ENCODE measurements around the gene PLGRKT. TPM values are rescaled to one million over a fixed set of nuclear protein-coding genes. Genes with fewer than 3 reads are reported as not detected.

PLGRKT gene
- total RNA-seq, 2 experiments from 2014 or later = 10.4 to 26.1 TPM

DNA sequence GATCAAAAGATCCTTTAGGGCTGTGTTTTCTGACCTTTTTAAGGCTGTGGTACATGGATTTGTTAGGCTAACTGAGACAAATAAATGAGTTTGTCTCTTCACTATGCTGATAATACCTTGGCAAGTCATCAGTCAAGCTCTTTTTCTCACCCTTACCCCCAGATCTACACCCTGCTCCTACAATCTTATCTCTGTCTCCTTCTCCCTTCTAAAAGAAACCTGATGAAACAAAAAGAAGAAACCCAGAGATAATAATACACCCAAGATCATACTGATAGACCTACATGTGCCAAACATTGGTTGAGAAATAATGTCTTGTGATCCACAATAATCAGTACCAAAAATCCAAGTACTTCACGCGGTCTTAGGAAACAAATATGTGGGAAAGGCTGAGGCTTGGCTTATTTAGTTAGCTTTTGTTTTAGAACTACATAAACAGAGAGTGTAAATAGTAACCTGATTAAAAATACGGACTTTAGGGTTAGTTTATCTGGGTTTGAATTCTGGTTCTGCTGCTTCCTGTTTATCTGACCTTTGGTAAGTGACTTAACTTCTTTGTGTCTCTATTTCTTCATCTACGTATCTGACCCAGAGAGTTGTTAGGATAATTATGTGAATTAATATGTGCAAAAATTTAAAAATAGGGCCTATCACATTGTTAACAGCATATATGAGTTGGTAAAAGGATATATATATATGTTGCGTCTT, 47.8 kb upstream of the PLGRKT start:
- CTCF ChIA-PET (ENCODE audit: unreplicated experiment) = no interaction called here
- H2AFZ ChIP-seq (ENCODE audit: low read length) = no peak overlapping the region
- intact Hi-C loops (cut with micrococcal nuclease; ENCODE audit: unreplicated experiment) = loop anchor here (5.0 kb wide), 1 partner anchor 48 kb away; the partner anchor contains the start of gene PLGRKT
- TF ChIP-seq EZH2phosphoT487 (IDR thresholded peaks at IDR 0.05; ENCODE audit: borderline replicate concordance, low read depth, low read length) = no peak
- TF ChIP-seq, protein P1, sequence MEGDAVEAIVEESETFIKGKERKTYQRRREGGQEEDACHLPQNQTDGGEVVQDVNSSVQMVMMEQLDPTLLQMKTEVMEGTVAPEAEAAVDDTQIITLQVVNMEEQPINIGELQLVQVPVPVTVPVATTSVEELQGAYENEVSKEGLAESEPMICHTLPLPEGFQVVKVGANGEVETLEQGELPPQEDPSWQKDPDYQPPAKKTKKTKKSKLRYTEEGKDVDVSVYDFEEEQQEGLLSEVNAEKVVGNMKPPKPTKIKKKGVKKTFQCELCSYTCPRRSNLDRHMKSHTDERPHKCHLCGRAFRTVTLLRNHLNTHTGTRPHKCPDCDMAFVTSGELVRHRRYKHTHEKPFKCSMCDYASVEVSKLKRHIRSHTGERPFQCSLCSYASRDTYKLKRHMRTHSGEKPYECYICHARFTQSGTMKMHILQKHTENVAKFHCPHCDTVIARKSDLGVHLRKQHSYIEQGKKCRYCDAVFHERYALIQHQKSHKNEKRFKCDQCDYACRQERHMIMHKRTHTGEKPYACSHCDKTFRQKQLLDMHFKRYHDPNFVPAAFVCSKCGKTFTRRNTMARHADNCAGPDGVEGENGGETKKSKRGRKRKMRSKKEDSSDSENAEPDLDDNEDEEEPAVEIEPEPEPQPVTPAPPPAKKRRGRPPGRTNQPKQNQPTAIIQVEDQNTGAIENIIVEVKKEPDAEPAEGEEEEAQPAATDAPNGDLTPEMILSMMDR (conservative IDR thresholded peaks at IDR 0.05; ENCODE audit: low read length) = no peak
- POLR2A ChIA-PET = no interaction called here
- no peak overlapping the region for H3K4me2 ChIP-seq (ENCODE audit: low read length)
- no peaks in the 10 kb centered on the region for H3K9me2 ChIP-seq (ENCODE audit: insufficient read depth, low read length)
- H3K79me2 ChIP-seq (ENCODE audit: insufficient read depth, low read depth, low read length) = no peaks in the 10 kb centered on the region
- no peak overlapping the region for H3K4me3 ChIP-seq (ENCODE audit: low read depth, low read length, poor library complexity, severe bottlenecking)
- H4K20me1 ChIP-seq (ENCODE audit: insufficient read depth, low read length) = no peaks in the 10 kb centered on the region
- H3K36me3 ChIP-seq (ENCODE audit: insufficient read depth, low read length) = no peaks in the 10 kb centered on the region
- no peaks in the 10 kb centered on the region for H3K9me3 ChIP-seq (ENCODE audit: low read length)
- no TSS peak for BruUV-seq (replicated peaks)
- H3K27ac ChIP-seq (ENCODE audit: low read depth, low read length, poor library complexity, severe bottlenecking) = no peak overlapping the region
- no peak for DNase-seq (ENCODE audit: low spot score)
- H3K4me1 ChIP-seq (ENCODE audit: insufficient read depth, low read length, poor library complexity, severe bottlenecking) = no peaks in the 10 kb centered on the region

DNA sequence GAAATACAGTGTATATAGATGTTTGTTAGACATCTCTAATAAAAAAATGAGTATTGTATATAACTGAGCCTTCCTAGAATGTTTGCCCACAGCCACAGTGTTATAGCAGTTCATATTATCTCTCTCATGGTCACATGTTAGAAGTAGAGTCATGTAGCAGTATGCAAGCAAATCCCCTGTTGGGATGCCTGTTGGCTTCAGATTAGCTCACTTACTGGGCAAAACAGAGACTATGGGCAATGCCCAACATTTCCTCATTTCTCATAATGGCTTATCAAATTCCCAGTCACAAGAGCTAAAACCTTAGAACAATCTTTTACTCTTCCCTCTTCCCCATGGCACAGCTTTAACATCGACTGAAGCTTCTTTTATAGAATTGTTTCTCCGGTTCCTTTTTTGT, 45.6 kb upstream of the PLGRKT start:
- Histone ChIP-seq H3K36me3 (ENCODE audit: insufficient read depth, low read length) (no peaks in the 10 kb centered on the region), H3K27ac (ENCODE audit: low read depth, low read length, poor library complexity, severe bottlenecking) (no peak overlapping the region), H3K79me2 (ENCODE audit: insufficient read depth, low read depth, low read length) (no peaks in the 10 kb centered on the region), H3K4me2 (ENCODE audit: low read length) (no peak overlapping the region), H2AFZ (ENCODE audit: low read length) (no peak overlapping the region), H3K9me2 (ENCODE audit: insufficient read depth, low read length) (no peaks in the 10 kb centered on the region), H3K4me3 (ENCODE audit: low read depth, low read length, poor library complexity, severe bottlenecking) (no peak overlapping the region), H3K4me1 (ENCODE audit: insufficient read depth, low read length, poor library complexity, severe bottlenecking) (no peaks in the 10 kb centered on the region), H3K9me3 (ENCODE audit: low read length) (no peaks in the 10 kb centered on the region), H4K20me1 (ENCODE audit: insufficient read depth, low read length) (no peaks in the 10 kb centered on the region)
- CTCF ChIA-PET (ENCODE audit: unreplicated experiment) = no interaction called here
- POLR2A ChIA-PET = interaction anchor here (0.7 to 1.5 kb wide), 4 partner anchors 35 to 886 kb away, joined by 3 to 4 read pairs (median 4); no protein-coding TSS in a partner anchor
- TF ChIP-seq, protein P1 (conservative IDR thresholded peaks at IDR 0.05; ENCODE audit: low read length) = no peak
- TF ChIP-seq EZH2phosphoT487 (IDR thresholded peaks at IDR 0.05; ENCODE audit: borderline replicate concordance, low read depth, low read length) = no peak
- intact Hi-C loops (cut with micrococcal nuclease; ENCODE audit: unreplicated experiment) = no loop called here
- no TSS peak for BruUV-seq (replicated peaks)
- no peak for DNase-seq (ENCODE audit: low spot score)

DNA sequence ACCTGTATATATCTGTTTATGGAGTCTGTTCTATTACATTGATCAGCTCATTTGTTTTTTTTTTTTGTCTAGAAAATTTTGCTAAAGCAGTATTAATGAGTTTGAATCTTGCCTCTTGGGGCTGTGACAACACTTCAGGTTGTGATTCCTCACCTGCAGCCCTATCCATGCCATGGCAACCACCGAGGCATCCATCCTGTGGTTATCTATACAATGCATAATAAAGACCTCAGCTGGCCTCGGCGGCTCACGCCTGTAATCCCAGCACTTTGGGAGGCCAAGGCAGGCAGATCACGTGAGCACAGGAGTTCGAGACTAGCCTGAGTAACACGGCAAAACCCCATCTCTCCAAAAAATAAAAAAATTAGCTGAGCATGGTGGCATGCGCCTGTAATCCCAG, 44.5 kb upstream of the PLGRKT start:
- intact Hi-C loops (cut with micrococcal nuclease; ENCODE audit: unreplicated experiment) = no loop called here
- Histone ChIP-seq H3K4me1 (ENCODE audit: insufficient read depth, low read length, poor library complexity, severe bottlenecking) (no peaks in the 10 kb centered on the region), H3K9me2 (ENCODE audit: insufficient read depth, low read length) (no peaks in the 10 kb centered on the region), H3K79me2 (ENCODE audit: insufficient read depth, low read depth, low read length) (no peaks in the 10 kb centered on the region), H2AFZ (ENCODE audit: low read length) (no peak overlapping the region), H3K4me2 (ENCODE audit: low read length) (no peak overlapping the region), H3K36me3 (ENCODE audit: insufficient read depth, low read length) (no peaks in the 10 kb centered on the region), H4K20me1 (ENCODE audit: insufficient read depth, low read length) (no peaks in the 10 kb centered on the region), H3K9me3 (ENCODE audit: low read length) (no peaks in the 10 kb centered on the region), H3K4me3 (ENCODE audit: low read depth, low read length, poor library complexity, severe bottlenecking) (no peak overlapping the region), H3K27ac (ENCODE audit: low read depth, low read length, poor library complexity, severe bottlenecking) (no peak overlapping the region)
- ChIA-PET POLR2A (interaction anchor here (0.6 to 0.9 kb wide), 2 partner anchors 130 to 185 kb away, joined by 3 to 4 read pairs; no protein-coding TSS in a partner anchor), CTCF (ENCODE audit: unreplicated experiment) (no interaction called here)
- no peak for DNase-seq (ENCODE audit: low spot score)
- TF ChIP-seq, protein P1 (conservative IDR thresholded peaks at IDR 0.05; ENCODE audit: low read length) = no peak
- TF ChIP-seq EZH2phosphoT487 (IDR thresholded peaks at IDR 0.05; ENCODE audit: borderline replicate concordance, low read depth, low read length) = no peak
- no TSS peak for BruUV-seq (replicated peaks)
